ENCODE results near the gene EPN1. TPM values are rescaled to one million over a fixed set of nuclear protein-coding genes. Genes with fewer than 3 reads are reported as not detected.

EPN1 gene
- total RNA-seq (10 to 100 TPM; 22.8 to 54.3 (median 34.6) TPM), polyA plus RNA-seq (100 to 1,000 TPM; 137 to 162 (median 146) TPM)

DNA sequence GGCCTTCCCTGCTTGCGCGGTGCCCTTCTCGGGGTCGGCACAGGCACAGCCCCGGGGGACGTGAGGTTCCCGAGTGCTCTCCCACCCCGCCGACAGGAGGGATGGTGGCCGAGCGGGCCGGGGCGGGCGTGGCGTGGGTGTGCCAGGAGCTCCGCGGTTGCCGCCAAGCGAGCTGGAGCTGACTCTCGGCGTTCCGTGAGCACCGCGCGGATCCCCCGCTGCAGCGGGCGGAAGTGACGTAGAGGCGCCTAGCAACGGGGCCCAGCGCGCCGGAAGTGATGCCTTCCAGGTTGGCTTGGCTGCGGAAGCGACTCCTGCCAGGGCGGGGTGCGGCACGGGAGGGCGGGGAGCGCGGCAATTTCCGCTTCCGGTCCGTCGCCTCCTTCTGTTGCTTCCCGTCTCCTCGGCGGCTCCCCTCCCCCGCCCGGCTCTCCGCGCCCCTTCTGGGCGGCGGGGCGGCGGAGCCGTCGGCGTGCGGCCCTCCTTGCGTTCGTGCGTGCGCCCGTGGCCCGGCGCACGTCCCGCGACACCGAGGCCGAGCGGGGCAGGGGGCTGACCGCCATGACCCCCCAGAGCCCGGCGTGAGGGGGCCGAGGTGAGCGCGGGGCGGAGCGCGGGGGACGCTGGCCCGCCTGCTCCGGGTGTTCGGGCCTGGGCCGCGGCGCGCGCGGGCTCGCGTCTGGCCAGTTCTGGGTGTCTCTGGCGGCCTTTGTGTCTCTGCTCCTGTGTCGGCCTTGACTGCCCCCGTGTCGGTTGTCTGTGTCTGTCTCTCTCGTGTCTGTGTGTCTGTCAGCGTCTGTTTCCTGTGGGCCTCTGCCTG is at the start of gene EPN1:
Gene EPN1 (plus strand): TSS at position 386 of the 820 bp plus-strand sequence. CDS start 3,402 bp downstream, outside the sequence.
- intact Hi-C loops (cut with DNase I) = loop anchor here (10.0 kb wide), 1 partner anchor 610 kb away; the partner anchor contains the start of gene RDH13
- H3K27ac ChIP-seq = peak within 1 kb of the TSS; percentile 86 to 98 (median 90)
- H3K4me3 ChIP-seq = peak within 1 kb of the TSS; percentile 51 to 99 (median 94)
- TF ChIP-seq EP300 (IDR thresholded peaks at IDR 0.05) (no peak), POLR2AphosphoS5 (IDR thresholded peaks at IDR 0.05) (peak; percentile 36 to 84 (median 81)), POLR2A (IDR thresholded peaks at IDR 0.05) (no peak)
- TF ChIP-seq, protein P1, sequence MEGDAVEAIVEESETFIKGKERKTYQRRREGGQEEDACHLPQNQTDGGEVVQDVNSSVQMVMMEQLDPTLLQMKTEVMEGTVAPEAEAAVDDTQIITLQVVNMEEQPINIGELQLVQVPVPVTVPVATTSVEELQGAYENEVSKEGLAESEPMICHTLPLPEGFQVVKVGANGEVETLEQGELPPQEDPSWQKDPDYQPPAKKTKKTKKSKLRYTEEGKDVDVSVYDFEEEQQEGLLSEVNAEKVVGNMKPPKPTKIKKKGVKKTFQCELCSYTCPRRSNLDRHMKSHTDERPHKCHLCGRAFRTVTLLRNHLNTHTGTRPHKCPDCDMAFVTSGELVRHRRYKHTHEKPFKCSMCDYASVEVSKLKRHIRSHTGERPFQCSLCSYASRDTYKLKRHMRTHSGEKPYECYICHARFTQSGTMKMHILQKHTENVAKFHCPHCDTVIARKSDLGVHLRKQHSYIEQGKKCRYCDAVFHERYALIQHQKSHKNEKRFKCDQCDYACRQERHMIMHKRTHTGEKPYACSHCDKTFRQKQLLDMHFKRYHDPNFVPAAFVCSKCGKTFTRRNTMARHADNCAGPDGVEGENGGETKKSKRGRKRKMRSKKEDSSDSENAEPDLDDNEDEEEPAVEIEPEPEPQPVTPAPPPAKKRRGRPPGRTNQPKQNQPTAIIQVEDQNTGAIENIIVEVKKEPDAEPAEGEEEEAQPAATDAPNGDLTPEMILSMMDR (IDR thresholded peaks at IDR 0.05) = no peak
- peak; percentile 99 for DNase-seq
- WGBS, 2 donors = 0 to 1% methylated on average over 101 of the region's 101 CpGs
- no peaks in the 10 kb centered on the region for H3K27me3 ChIP-seq
- no peaks in the 10 kb centered on the region for H3K9me3 ChIP-seq
- H3K36me3 ChIP-seq = peaks cover 10 to 54% (median 35%) of the 10 kb centered on the region in 4 donors
- peaks cover 0 to 49% (median 42%) of the 10 kb centered on the region in 4 donors for H3K4me1 ChIP-seq

DNA sequence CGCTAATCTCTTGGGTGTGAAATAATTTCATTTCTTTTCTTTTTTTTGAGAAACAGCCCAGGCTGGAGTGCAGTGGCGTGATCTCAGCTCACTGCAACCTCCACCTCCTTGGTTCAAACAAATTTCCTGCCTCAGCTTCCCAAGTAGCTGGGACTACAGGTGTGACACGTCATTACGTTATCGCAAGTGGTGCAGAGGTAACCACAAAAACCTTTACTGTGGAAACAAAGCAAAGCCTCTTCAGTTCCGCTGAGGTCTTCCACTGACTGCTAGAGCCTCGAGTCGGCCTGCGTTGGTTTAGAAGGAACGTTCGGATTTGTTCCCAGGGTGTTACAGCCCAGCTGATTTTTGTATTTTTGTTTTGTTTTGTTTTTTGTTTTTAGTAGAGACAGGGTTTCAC is 48.7 kb upstream of the EPN1 start:
- no peaks in the 10 kb centered on the region for H3K9me3 ChIP-seq
- H3K4me1 ChIP-seq = peaks cover 0 to 14% (median 13%) of the 10 kb centered on the region in 4 donors
- intact Hi-C loops (cut with DNase I) = no loop called here
- WGBS, 2 donors = 78 to 87% methylated on average over 11 of the region's 11 CpGs
- TF ChIP-seq POLR2A (IDR thresholded peaks at IDR 0.05) (no peak), POLR2AphosphoS5 (IDR thresholded peaks at IDR 0.05) (no peak), EP300 (IDR thresholded peaks at IDR 0.05) (no peak)
- TF ChIP-seq, protein P1 (IDR thresholded peaks at IDR 0.05) = no peak
- H3K36me3 ChIP-seq = peaks cover 0 to 10% (median 3%) of the 10 kb centered on the region in 4 donors
- no peaks in the 10 kb centered on the region for H3K27me3 ChIP-seq
- no peak overlapping the region for H3K27ac ChIP-seq
- no peak for DNase-seq
- no peak overlapping the region for H3K4me3 ChIP-seq

DNA sequence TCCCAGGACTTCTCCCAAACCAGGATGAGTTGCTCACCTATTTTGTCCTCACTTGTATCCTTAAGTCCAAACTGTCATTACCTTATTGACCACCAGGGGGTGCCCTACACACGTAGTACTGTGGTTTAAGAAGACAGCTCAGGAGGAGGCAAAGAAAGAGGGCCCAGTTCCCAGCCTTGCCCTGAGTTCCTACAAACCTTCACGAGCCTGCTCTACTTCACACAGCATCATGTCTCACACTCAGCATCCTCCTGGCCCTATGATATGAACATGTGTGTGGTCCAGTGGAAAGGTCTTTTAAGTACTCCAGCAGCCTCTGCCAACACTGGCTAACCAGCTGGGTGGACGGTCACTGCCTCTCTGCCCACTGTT is 42.6 kb upstream of the EPN1 start:
- DNase-seq = peak; percentile 96
- no peaks in the 10 kb centered on the region for H3K27me3 ChIP-seq
- H3K9me3 ChIP-seq = no peaks in the 10 kb centered on the region
- peak overlapping the region; percentile 69 to 98 (median 75) for H3K27ac ChIP-seq
- H3K36me3 ChIP-seq = no peaks in the 10 kb centered on the region
- no peak for TF ChIP-seq POLR2AphosphoS5 (IDR thresholded peaks at IDR 0.05)
- TF ChIP-seq POLR2A (IDR thresholded peaks at IDR 0.05) = no peak
- no peak for TF ChIP-seq EP300 (IDR thresholded peaks at IDR 0.05)
- TF ChIP-seq, protein P1 (IDR thresholded peaks at IDR 0.05) = peak; percentile 85 to 95 (median 92)
- peaks cover 0 to 34% (median 32%) of the 10 kb centered on the region in 4 donors for H3K4me1 ChIP-seq
- WGBS, 2 donors = 28 to 31% methylated on average over 3 of the region's 3 CpGs
- intact Hi-C loops (cut with DNase I) = loop anchor here (2.0 kb wide), 1 partner anchor 116 kb away; no protein-coding TSS in a partner anchor
- H3K4me3 ChIP-seq = no peak overlapping the region

DNA sequence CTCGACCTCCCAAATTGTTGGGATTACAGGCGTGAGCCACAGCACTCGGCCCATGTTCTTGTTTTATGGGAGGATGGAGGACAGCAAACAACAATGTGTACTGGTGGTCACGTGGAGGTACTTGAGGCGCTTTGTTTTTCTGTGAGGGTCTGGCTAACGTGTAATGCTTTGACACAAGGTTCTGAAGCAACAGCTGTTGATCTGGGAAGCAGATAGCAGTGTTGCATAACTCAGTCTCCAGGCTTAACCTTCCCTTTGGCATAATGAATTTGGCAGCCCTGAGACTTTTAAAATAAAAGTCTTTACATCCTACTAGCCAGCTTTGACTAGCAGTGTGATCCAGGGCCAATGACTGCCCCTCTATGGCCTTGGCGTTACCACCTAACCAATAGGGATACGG is 41.2 kb upstream of the EPN1 start:
- no peak for TF ChIP-seq EP300 (IDR thresholded peaks at IDR 0.05)
- peak in 1 of 4 donors; percentile 8 for TF ChIP-seq POLR2AphosphoS5 (IDR thresholded peaks at IDR 0.05)
- no peak for TF ChIP-seq POLR2A (IDR thresholded peaks at IDR 0.05)
- intact Hi-C loops (cut with DNase I) = loop anchor here (2.0 kb wide), 2 partner anchors 53 to 117 kb away; partner anchors contain the start of gene ZNF579
- no peak for DNase-seq
- Histone ChIP-seq H3K4me3 (peak overlapping the region in 1 of 4 donors; percentile 98), H3K36me3 (peaks cover 0 to 7% (median 0%) of the 10 kb centered on the region in 4 donors), H3K9me3 (no peaks in the 10 kb centered on the region), H3K27ac (peak overlapping the region; percentile 88 to 98 (median 97)), H3K4me1 (peaks cover 0 to 47% (median 41%) of the 10 kb centered on the region in 4 donors), H3K27me3 (no peaks in the 10 kb centered on the region)
- WGBS, 2 donors = 80 to 85% methylated on average over 8 of the region's 8 CpGs

DNA sequence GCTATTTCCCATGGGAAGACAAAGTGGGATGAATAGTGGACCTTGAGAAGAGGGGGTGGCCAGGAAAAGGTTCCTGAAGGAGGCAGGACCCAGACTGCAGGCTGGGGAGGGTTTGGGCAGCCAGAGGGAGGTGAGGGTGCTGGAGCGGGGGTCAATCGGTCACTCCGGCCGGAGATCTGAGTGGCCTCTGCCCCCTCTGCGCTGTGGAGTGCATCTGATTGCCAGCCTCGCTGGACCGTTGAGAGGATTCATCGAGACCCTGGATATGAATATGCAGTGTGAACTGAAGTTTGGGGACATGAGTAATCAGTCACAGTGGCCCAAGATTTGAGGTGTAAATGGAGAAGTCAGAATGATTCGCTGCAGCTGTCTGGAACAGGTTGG is 39.7 kb upstream of the EPN1 start:
- peak overlapping the region; percentile 68 to 100 (median 91) for H3K4me3 ChIP-seq
- TF ChIP-seq, protein P1 (IDR thresholded peaks at IDR 0.05) = no peak
- TF ChIP-seq EP300 (IDR thresholded peaks at IDR 0.05) (no peak), POLR2A (IDR thresholded peaks at IDR 0.05) (no peak), POLR2AphosphoS5 (IDR thresholded peaks at IDR 0.05) (no peak)
- H3K27ac ChIP-seq = peak overlapping the region; percentile 88 to 98 (median 97)
- H3K4me1 ChIP-seq = peaks cover 0 to 62% (median 56%) of the 10 kb centered on the region in 4 donors
- no peaks in the 10 kb centered on the region for H3K27me3 ChIP-seq
- DNase-seq = no peak
- H3K9me3 ChIP-seq = no peaks in the 10 kb centered on the region
- peaks cover 0 to 7% (median 0%) of the 10 kb centered on the region in 4 donors for H3K36me3 ChIP-seq
- 4 to 11% methylated on average over 9 of the region's 9 CpGs for WGBS, 2 donors
- intact Hi-C loops (cut with DNase I) = loop anchor here (1.0 to 2.0 kb wide), 2 partner anchors 18 to 55 kb away; partner anchors contain the start of gene ZNF579
